ENCODE data around the gene PRKCE.
"Not testable (repeated sequence)": the region's sequence is repeated elsewhere in the genome, so short reads cannot be mapped to it uniquely, and the experiment has no call there.

The PRKCE gene

DNA sequence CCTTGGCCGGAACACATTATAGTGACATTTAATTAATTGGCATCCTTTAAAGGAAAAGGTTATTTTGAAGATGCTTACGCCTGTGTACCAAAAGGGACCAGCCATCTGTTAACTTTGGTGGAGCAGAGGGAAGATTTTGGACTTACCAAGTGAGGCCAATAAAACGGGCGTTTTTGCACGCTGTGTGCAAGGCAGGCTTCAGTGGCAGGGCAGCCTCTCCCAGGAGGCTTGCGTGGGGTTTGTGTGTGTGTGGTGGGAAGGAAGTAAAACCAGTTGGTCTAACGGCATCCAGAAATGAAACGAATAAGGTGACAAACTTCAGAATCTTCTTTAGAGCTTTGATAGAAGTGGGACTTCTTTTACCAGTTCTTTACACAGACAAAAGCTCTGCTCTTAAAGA is 191.7 kb downstream of the PRKCE start:
- no peak for DNase-seq

- no peak for DNase-seq
Observed at GRCh38 chr2:45844796-45845457, 193.5 kb downstream of the PRKCE start.

DNA sequence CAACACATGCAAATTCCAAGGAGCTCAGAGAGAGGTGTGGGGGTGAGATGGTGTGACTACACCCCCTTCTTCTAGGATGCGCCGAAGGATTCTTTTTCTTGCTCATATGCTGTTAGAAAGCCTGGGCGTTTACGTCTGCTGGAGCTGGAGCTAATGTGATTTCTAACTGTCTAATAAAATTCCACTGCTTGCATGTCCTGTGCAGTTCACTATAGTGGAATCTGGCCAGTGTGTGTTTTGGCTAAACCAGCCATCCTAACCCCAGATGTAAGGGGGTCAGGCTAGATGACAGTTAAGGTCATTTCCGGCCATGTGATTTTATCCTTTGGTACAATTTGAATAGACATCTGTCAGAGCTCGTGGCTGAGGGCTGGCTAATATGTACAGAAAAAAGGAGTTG is 194.1 kb downstream of the PRKCE start:
- DNase-seq = no peak

DNA sequence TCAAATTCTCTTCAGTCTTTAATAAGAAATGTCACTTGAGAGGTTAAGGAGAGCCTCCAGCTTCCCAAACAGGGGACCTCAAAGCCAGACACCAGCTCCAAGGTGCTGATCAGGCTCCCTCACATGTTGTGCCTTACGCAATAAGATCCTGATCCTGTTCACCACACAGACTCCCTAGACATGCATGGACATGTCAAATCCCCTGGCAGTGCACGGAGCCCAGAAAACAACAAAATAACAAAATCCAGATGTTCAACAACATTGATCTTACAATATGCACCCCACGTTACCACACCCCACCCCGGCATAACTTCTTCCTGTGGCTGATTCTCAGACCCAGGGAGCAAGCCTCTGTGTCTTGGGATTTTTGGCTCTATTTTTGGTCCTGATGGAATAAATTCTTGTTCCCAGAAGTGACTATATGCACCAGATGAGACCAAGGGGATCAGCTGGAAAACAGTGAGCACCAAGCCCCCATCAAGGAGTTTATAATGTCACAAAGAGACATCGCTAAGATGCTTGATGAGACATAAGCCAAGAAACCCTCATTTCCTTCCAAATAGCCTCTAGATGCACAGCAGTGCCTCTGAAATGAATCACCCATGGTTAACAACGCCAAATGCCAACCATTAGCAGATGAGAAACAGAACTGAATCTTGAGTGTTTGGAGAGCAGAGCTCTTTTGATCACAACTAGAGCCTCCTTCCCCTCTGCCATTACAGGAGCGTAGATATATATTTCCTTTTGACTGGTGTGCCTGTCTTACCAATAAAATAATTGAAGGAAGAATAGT is 198.2 kb downstream of the PRKCE start:
- DNase-seq = no peak

DNA sequence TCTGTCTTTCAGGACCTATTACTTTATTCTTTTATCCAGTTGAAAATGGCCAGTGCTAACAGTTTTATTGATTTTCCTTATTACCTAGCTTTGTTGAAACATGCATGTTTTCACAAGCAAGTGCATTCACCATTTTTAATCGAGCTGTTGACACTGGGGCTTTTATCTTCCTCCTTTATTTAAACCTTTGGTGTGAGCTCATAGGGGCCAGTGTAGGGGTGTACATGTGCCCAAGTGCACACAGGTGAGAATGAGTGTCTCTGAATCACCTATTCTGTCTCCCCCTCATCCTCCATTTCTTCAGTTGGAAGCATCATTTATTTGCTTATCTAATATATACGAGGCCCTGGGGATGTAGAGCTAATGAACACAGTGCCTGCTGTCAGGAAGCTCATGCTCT is 199.1 kb downstream of the PRKCE start:
- peak; percentile 36 for DNase-seq

DNA sequence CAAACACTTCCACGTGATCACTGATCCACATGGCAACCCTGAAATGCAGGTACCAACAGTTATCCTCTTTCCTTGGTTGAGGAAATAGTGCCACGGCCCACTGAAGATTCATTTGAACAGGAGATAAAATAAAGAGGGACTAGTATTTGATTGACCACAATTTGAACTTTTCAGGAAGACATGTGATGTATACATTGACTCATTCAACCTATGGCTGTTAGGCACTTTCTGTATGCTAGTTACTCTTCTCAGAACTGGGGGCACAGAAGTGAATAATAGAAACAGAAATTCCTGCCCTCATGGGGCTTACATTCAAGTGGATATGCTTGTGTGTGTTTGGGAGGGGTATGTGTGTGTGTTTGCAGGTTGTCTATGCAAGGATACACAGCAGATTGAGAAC is 199.6 kb downstream of the PRKCE start:
- no peak for DNase-seq

GRCh38 chr2:45851576-45852304 is 200.3 kb downstream of the PRKCE start:
- DNase-seq = no peak

DNA sequence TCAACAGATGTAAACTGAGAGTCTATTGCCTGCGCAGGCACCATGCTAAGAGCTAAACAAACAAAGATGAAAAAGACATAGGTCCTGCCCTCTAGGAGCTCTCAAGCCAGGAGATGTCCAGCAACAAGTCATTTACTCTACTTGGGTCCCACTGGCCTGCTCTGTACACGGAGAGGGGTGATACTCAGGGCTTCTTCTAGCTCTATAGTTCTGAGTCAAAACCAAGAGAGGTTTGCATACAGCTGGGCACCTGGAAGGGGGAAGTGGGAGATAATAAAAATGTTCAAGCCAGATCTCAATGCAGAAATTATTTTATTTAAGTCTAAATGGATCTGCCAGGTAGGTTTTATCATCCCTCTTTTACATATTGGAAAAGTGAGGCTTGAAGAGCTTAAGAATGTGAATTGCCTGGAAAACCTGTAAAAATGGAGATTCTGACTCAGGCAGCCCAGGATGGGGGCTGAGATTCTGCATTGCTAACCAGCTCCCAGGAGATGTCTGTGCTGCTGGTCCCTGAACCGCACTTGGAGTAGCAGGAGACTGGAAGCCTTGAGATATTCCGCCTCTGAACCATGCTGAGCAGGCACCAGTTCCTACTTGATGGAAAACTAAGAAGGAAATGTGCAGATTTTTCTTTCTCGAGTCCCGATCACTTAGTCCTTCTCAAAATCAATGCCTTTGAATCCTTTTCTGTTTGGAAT is 201.1 kb downstream of the PRKCE start:
- peak; percentile 54 for DNase-seq

GRCh38 chr2:45855374-45855773 is 203.9 kb downstream of the PRKCE start:
- DNase-seq = no peak

GRCh38 chr2:45856391-45857274 is 205.2 kb downstream of the PRKCE start:
- no peak for DNase-seq

DNA sequence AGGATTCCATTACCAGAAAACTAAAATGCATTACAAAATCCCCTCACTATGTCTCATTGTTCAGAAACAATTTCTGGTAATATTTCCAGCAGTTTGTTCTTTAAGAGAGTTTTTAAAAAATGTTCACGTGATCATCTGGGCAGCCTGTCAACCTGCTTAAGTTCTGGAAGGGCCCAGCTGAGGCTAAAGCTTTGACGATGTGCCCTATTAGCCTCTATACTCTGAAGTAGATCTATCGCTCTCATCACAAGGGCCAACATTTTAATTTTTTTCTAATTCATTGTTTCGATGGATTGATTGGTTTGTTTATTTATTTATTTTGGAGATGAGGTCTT is 205.8 kb downstream of the PRKCE start:
- DNase-seq = no peak

- no peak for DNase-seq
Observed at GRCh38 chr2:45857867-45858520, 206.5 kb downstream of the PRKCE start.

DNA sequence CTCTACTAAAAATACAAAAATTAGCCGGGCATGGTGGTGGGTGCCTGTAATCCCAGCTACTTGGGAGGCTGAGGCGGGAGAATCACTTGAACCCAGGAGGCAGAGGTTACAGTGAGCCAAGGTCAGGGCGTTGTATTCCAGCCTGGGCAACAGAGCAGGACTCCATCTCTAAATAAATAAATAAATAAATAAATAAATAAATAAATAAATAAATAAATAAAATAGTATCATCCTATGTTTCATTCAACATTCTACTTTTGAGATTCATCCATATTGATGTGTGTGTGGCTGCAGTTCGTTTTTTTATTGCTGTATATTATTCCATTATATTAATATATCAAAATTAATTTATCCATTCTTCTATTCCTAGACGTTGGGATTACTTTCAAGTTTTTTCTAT is 207.4 kb downstream of the PRKCE start:
- DNase-seq = not testable (repeated sequence)

DNA sequence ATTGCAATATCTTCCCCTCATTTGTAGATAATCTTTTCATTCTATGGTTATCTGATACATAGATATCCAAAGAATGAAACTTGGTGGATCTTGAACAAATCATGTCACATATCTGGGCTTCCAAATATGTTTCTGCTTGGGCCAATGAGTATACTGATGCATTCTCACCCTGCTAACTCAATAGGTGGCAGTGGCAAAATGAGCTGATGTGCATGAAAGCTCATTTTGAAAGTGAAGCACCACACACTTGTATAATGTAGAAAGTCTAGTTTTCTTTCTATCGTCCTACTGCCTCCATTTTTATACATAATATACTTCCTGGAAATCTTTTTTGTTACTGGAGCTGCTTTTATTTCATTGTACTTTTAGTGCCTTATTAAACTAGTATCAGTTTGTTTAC is 208.2 kb downstream of the PRKCE start:
- DNase-seq = no peak

GRCh38 chr2:45860136-45861121 is 209.0 kb downstream of the PRKCE start:
- no peak for DNase-seq

- no peak for DNase-seq
Observed at GRCh38 chr2:45862843-45863242, 211.4 kb downstream of the PRKCE start.

GRCh38 chr2:45864121-45864520 is 212.6 kb downstream of the PRKCE start:
- DNase-seq = no peak

- DNase-seq = no peak
Observed at GRCh38 chr2:45867349-45867748, 215.9 kb downstream of the PRKCE start.

DNA sequence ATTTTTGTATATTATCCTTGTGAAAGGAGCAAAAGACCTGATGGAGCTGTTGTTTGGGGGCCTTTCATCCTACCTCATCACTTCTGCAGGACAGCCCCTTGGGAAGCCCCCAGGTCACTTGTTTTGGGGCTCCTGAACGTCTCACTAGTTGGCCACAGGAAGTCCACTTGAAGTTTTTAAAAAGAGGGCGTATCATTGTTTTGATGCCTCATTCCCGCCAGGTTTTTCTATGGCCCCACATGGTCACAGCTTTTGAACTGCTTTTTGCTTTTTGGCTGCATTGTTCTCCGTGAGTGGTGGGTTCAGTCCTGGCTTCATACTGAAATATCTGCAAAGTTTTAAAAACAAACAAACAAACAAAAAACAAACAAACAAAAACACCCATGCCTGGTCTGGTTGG is 216.3 kb downstream of the PRKCE start:
- DNase-seq = no peak

GRCh38 chr2:45869165-45869501 is 217.7 kb downstream of the PRKCE start:
- DNase-seq = no peak

DNA sequence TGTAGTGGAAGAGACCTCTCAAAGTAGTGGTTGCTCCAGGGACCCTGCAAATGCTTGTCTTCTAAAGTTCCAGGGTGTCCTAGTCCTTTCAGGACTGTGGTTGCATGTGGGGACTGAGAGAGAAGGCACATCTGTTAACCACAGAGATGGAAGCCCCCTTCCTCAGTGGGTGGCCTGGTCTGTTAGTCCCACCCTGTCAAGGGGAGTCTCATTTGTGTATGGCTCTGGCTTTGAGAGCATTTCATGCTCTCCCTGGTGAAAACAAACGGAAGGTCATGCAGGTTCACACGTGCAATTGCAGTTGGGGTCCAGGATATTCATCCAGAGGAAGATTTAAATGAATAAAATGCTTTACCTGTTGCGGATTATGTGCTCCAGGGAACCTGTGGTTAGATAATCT is 219.6 kb downstream of the PRKCE start:
- no peak for DNase-seq
